Vagina (tissue), 2 donors: ENCODE data around the gene DPYSL3.

Experiments
- POLR2A ChIP-seq, 2 donors: fragments of 450-650 bp; IDR thresholded peaks; one replicate each; pipeline ENCODE4 v1.6.1; 2017; ENCODE audit warnings: antibody characterized with exemption in 2 of 2, mild to moderate bottlenecking in 2 of 2, moderate library complexity in 2 of 2
- POLR2AphosphoS5 ChIP-seq, 2 donors: sonication (generic); formaldehyde crosslinking; IDR thresholded peaks; one replicate each; pipeline ENCODE4 v1.9.0; 2017; ENCODE audit warnings: antibody characterized with exemption in 2 of 2, mild to moderate bottlenecking in 2 of 2, low read depth in 1 of 2; ENCODE audit not compliant: insufficient read depth in 1 of 2
- TF ChIP-seq, protein P1 (sequence below), 3 experiments: fragments of 450-650 bp in 2 of 3; fragments of 200-600 bp in 1 of 3; sonication (generic) in 1 of 3; IDR thresholded peaks; one replicate each; pipeline ENCODE4 v1.5.1; 2017 to 2019; ENCODE audit warnings: antibody characterized with exemption in 3 of 3, mild to moderate bottlenecking in 2 of 3, moderate library complexity in 2 of 3

DNA sequence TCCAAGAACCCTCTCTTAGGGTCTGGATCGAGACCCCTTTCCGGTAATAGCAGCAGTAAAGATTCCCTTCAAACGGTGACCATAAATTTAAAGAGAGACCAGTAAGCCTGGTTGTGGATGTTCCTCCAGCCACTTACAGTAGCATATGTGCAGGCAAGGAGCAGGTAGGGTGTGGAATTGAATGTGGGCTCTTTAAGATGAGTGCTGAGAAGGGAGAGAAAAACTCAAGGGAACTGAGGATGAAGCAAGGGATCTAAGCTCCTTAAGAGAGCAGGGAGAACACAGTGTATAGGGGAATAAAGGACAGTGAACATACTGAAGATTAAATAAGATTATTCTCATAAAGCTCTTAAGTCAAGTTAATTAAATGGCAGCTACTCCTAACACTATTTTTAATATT lies 51.3 kb downstream of the DPYSL3 start:
- TF ChIP-seq POLR2A (IDR thresholded peaks at IDR 0.05) (no peak), POLR2AphosphoS5 (IDR thresholded peaks at IDR 0.05; ENCODE audit: insufficient read depth in 1 of 2, low read depth in 1 of 2) (no peak)
- TF ChIP-seq, protein P1, sequence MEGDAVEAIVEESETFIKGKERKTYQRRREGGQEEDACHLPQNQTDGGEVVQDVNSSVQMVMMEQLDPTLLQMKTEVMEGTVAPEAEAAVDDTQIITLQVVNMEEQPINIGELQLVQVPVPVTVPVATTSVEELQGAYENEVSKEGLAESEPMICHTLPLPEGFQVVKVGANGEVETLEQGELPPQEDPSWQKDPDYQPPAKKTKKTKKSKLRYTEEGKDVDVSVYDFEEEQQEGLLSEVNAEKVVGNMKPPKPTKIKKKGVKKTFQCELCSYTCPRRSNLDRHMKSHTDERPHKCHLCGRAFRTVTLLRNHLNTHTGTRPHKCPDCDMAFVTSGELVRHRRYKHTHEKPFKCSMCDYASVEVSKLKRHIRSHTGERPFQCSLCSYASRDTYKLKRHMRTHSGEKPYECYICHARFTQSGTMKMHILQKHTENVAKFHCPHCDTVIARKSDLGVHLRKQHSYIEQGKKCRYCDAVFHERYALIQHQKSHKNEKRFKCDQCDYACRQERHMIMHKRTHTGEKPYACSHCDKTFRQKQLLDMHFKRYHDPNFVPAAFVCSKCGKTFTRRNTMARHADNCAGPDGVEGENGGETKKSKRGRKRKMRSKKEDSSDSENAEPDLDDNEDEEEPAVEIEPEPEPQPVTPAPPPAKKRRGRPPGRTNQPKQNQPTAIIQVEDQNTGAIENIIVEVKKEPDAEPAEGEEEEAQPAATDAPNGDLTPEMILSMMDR (IDR thresholded peaks at IDR 0.05): no peak
